ENCODE measurements around the gene SLC23A2. TPM values are rescaled to one million over a fixed set of nuclear protein-coding genes. Genes with fewer than 3 reads are reported as not detected.

Gene SLC23A2
- total RNA-seq (2021) (20.4 and 22.3 TPM in 2 replicates), Bru-seq, nascent RNA (percentile 76 among the genes with signal in this experiment), BruChase-seq, experiment 1, labeled RNA remaining after a 2-hour chase (percentile 68 among the genes with signal in this experiment), BruChase-seq, experiment 2, labeled RNA remaining after a 6-hour chase (percentile 71 among the genes with signal in this experiment)
- long read RNA-seq, full-length matches to known transcripts, result 1 of 6 reads
- long read RNA-seq, partial matches to known transcripts, result 0 of 6 reads
- long read RNA-seq, other reads (novel, unspliced or antisense), result 5 of 6 reads

DNA sequence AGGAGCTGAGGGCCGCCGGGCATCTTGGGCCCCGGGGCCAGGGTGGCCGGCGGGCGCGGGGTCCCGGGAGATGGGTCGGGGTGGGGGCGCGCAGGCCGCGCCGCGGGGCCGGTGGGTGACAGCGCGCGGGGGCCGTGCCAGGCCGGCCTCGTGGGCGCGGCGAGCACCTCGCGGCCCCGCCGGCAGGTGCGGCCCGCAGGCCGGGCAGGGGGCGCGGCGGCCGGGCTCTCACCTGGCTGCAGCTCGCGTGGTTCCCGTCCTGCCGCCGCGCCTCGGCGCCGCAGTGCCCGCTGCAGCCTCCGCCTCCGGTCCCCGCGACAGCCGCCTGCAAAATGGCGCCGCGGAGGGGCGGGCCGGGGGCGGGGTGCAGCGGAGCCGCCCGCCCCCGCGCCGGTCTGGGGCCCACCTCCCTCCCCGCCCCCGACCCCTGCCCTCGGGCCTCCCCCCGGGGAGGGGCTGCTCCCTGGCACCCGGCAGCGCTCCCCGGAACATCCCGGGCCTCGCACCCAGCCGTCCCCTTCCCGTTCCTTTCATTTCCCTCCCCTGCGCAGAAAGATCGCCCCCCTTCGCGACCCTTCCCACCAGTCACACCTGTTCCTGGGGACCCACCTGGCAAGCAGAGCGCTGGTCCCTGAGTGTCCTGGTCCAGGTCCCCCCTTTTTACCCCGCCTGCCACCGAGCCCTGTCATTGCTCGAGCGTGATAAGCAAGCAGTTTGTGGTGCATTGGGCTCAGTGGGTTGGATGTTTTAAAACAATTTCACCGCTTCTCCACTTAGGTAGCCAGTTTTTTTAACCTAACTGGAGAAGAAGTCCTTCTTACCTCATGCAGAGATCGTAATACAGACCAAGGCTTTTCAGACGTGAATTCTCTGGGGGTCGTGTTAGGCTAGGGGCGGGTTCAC, at the start of gene SLC23A2:
TSS of gene SLC23A2 (minus strand) at position 337 of the 903 bp plus-strand sequence. CDS start 68,948 bp downstream, outside the sequence.
- POLR2A ChIA-PET (ENCODE audit: unreplicated experiment), result no interaction called here
- Histone ChIP-seq H3K36me3 (ENCODE audit: low read depth) (no peaks in the 10 kb centered on the region), H3K9me3 (ENCODE audit: insufficient read depth, low read depth) (no peaks in the 10 kb centered on the region), H4K20me1 (ENCODE audit: insufficient read depth) (peaks cover 4% of the 10 kb centered on the region; the same call in 1 of the 2 replicates), H3K27me3 (ENCODE audit: insufficient read depth, low read depth) (no peaks in the 10 kb centered on the region), H3F3A (ENCODE audit: insufficient read depth, low read depth) (peaks cover 9% of the 10 kb centered on the region), H3K4me1 (replicated peaks; ENCODE audit: insufficient read depth) (peaks cover 19% of the 10 kb centered on the region), H3K4me3 (peak within 1 kb of the TSS; percentile 93), H3K9me2 (ENCODE audit: insufficient read depth) (no peaks in the 10 kb centered on the region), H3K27ac (peak within 1 kb of the TSS; percentile 45), H3K4me2 (peak within 1 kb of the TSS; percentile 93), H2AFZ (peak within 1 kb of the TSS; percentile 88), H3K79me2 (ENCODE audit: low read depth) (peaks cover 45% of the 10 kb centered on the region)
- BruUV-seq (replicated peaks), result no TSS peak
- intact Hi-C loops (cut with micrococcal nuclease; ENCODE audit: unreplicated experiment), result loop anchor here (2.0 to 5.0 kb wide), 2 partner anchors 71 to 99 kb away; no protein-coding TSS in a partner anchor
- TF ChIP-seq, protein P1, sequence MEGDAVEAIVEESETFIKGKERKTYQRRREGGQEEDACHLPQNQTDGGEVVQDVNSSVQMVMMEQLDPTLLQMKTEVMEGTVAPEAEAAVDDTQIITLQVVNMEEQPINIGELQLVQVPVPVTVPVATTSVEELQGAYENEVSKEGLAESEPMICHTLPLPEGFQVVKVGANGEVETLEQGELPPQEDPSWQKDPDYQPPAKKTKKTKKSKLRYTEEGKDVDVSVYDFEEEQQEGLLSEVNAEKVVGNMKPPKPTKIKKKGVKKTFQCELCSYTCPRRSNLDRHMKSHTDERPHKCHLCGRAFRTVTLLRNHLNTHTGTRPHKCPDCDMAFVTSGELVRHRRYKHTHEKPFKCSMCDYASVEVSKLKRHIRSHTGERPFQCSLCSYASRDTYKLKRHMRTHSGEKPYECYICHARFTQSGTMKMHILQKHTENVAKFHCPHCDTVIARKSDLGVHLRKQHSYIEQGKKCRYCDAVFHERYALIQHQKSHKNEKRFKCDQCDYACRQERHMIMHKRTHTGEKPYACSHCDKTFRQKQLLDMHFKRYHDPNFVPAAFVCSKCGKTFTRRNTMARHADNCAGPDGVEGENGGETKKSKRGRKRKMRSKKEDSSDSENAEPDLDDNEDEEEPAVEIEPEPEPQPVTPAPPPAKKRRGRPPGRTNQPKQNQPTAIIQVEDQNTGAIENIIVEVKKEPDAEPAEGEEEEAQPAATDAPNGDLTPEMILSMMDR (conservative IDR thresholded peaks at IDR 0.05), result no peak
- no peak for TF ChIP-seq EZH2 (IDR thresholded peaks at IDR 0.05; ENCODE audit: low read depth)
- DNase-seq, result peak; percentile 45 to 60
- CTCF ChIA-PET, result no interaction called here

GRCh38 chr20:5046656-5047339, 45.5 kb upstream of the SLC23A2 start:
- H3K4me3 ChIP-seq, result no peak overlapping the region
- no TSS peak for BruUV-seq (replicated peaks)
- POLR2A ChIA-PET (ENCODE audit: unreplicated experiment), result interaction anchor here (0.6 kb wide), 1 partner anchor 73 kb away, joined by 3 read pairs; the partner anchor contains the start of gene PCNA
- H3F3A ChIP-seq (ENCODE audit: insufficient read depth, low read depth), result no peaks in the 10 kb centered on the region
- no peak overlapping the region for H3K27ac ChIP-seq
- H3K36me3 ChIP-seq (ENCODE audit: low read depth), result no peaks in the 10 kb centered on the region
- H3K27me3 ChIP-seq (ENCODE audit: insufficient read depth, low read depth), result no peaks in the 10 kb centered on the region
- no peaks in the 10 kb centered on the region for H3K4me1 ChIP-seq (replicated peaks; ENCODE audit: insufficient read depth)
- H4K20me1 ChIP-seq (ENCODE audit: insufficient read depth), result no peaks in the 10 kb centered on the region
- H3K79me2 ChIP-seq (ENCODE audit: low read depth), result no peaks in the 10 kb centered on the region
- TF ChIP-seq EZH2 (IDR thresholded peaks at IDR 0.05; ENCODE audit: low read depth), result no peak
- TF ChIP-seq, protein P1 (conservative IDR thresholded peaks at IDR 0.05), result no peak
- DNase-seq, result no peak
- H2AFZ ChIP-seq, result no peak overlapping the region
- H3K4me2 ChIP-seq, result no peak overlapping the region
- CTCF ChIA-PET, result no interaction called here
- intact Hi-C loops (cut with micrococcal nuclease; ENCODE audit: unreplicated experiment), result no loop called here
- H3K9me2 ChIP-seq (ENCODE audit: insufficient read depth), result no peaks in the 10 kb centered on the region
- no peaks in the 10 kb centered on the region for H3K9me3 ChIP-seq (ENCODE audit: insufficient read depth, low read depth)

DNA sequence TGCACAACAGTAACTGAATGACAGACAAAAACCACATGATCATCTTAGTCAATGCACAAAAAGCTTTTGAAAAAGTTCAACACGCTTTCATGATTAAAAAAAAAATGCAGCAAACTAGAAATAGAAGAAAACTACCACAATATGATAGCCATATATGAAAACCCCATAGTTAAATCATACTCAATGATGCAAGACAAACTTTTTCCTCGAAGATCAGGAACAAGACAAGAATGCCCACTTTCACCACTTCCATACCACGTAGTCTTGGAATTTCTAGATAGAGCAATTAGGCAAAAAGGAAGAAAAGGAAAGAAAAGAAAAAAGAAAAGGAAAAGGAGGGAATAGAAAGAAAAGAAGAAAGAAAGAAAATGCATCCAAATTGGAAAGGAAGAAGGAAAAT, 44.6 kb upstream of the SLC23A2 start:
- DNase-seq, result no peak

More for the DNA sequence above, 44.6 kb upstream of the SLC23A2 start:
- H3F3A ChIP-seq (ENCODE audit: insufficient read depth, low read depth), result 0 out of 2 replicates have a peak, but pooled peaks cover 6% of the 10 kb centered on the region
- H3K27me3 ChIP-seq (ENCODE audit: insufficient read depth, low read depth), result no peaks in the 10 kb centered on the region
- no peak for TF ChIP-seq EZH2 (IDR thresholded peaks at IDR 0.05; ENCODE audit: low read depth)
- H3K9me3 ChIP-seq (ENCODE audit: insufficient read depth, low read depth), result no peaks in the 10 kb centered on the region
- ChIA-PET CTCF (no interaction called here), POLR2A (ENCODE audit: unreplicated experiment) (no interaction called here)
- H3K27ac ChIP-seq, result no peak overlapping the region
- H4K20me1 ChIP-seq (ENCODE audit: insufficient read depth), result no peaks in the 10 kb centered on the region
- H3K9me2 ChIP-seq (ENCODE audit: insufficient read depth), result no peaks in the 10 kb centered on the region
- H3K4me2 ChIP-seq, result no peak overlapping the region
- H3K4me3 ChIP-seq, result no peak overlapping the region
- H3K79me2 ChIP-seq (ENCODE audit: low read depth), result no peaks in the 10 kb centered on the region
- intact Hi-C loops (cut with micrococcal nuclease; ENCODE audit: unreplicated experiment), result no loop called here
- no peaks in the 10 kb centered on the region for H3K4me1 ChIP-seq (replicated peaks; ENCODE audit: insufficient read depth)
- no peaks in the 10 kb centered on the region for H3K36me3 ChIP-seq (ENCODE audit: low read depth)
- BruUV-seq (replicated peaks), result no TSS peak
- no peak overlapping the region for H2AFZ ChIP-seq

Data from PC-9 (cell line).